ENCODE measurements around the gene C1QTNF2. TPM values are rescaled to one million over a fixed set of nuclear protein-coding genes. Genes with fewer than 3 reads are reported as not detected.

C1QTNF2 gene
- total RNA-seq, 1 donor from 2014 or later: 0.62 TPM

DNA sequence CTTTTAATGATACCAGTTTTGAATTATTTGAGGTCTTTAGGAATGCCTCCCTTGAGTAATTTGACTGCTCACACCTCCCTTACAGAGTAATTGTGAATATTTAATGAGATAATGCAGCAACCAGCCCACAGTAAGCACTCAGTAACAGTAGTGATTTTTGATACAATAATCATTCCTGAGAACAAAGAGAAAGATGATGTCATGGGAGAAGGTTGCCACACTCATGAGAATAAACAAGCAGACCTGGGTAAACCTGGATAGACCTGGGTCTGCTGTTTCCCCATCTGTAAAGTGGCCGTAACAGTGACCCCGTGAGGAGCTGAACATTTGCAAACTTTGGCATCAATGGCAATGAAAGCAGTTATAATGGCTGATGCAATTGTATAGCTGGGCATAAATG is 4.2 kb downstream of the C1QTNF2 start:
- Mint-ChIP-seq H3K4me3 (ENCODE audit: unreplicated experiment) (no peak overlapping the region), H3K27ac (ENCODE audit: unreplicated experiment) (no peak overlapping the region), H3K9me3 (ENCODE audit: low read depth) (peaks cover 9% of the 10 kb centered on the region), H3K36me3 (ENCODE audit: low read depth) (peaks cover 10% of the 10 kb centered on the region), H3K4me1 (ENCODE audit: low read depth) (peaks cover 20% of the 10 kb centered on the region), H3K27me3 (ENCODE audit: low read depth) (peaks cover 11% of the 10 kb centered on the region)
- TF ChIP-seq, protein P1, sequence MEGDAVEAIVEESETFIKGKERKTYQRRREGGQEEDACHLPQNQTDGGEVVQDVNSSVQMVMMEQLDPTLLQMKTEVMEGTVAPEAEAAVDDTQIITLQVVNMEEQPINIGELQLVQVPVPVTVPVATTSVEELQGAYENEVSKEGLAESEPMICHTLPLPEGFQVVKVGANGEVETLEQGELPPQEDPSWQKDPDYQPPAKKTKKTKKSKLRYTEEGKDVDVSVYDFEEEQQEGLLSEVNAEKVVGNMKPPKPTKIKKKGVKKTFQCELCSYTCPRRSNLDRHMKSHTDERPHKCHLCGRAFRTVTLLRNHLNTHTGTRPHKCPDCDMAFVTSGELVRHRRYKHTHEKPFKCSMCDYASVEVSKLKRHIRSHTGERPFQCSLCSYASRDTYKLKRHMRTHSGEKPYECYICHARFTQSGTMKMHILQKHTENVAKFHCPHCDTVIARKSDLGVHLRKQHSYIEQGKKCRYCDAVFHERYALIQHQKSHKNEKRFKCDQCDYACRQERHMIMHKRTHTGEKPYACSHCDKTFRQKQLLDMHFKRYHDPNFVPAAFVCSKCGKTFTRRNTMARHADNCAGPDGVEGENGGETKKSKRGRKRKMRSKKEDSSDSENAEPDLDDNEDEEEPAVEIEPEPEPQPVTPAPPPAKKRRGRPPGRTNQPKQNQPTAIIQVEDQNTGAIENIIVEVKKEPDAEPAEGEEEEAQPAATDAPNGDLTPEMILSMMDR (IDR thresholded peaks at IDR 0.05): no peak
- DNase-seq (ENCODE audit: low spot score): no peak

DNA sequence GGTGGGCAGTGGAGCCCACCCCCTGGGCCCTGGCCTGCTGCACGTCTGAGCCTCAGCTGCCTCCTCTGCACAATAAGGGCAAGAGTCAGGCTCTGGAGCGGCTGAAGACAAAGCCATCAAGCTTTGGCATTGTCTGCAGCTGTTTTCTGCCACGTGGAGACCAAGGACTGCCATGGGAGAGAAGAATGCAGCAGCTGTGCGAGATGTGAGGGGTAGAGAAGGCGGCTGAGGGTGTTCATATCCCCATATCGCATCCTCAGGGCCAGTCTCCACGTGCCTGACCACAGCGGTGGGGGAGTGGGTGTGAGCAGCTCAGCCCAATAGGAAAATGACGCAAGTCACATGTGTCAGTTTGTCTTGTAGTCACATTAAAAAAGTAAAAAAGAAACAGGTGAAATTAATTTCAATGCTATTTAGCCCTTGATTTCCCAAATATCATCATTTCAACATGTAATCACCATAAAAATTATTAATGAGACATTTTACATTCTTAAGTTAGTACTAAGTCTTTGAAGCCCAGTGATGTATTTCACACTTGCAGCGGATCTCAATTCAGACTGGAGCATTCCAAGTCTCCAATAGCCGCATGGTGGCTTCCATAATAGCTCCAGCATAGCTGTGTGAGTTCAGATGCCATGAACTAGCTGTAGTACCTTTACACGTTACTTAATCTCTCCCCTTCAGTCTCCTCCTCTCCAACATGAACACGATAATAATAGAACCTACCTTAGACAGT is 6.6 kb downstream of the C1QTNF2 start:
- DNase-seq (ENCODE audit: low spot score): no peak
- H3K27ac Mint-ChIP-seq (ENCODE audit: unreplicated experiment): peak overlapping the region; percentile 42
- H3K9me3 Mint-ChIP-seq (ENCODE audit: low read depth): peaks cover 4% of the 10 kb centered on the region

DNA sequence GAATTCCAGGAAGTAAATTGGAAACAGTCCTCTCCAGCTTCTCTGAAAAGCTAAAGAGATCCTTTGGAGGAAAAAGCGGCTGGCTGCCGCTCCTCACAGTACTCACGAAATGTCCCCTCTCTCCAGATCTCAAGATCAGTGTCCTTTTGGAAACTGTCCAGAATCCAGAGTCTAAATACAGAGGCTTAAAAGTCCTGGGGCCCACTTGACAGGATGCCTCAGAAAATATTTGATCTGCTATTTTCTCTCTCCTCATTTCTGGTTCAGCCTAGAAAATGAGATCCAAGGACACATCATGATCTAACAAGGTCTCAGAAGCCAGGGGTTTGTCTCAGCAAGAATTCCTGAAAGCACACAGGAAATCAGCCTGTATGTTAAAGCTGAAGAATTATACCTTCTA is 7.2 kb downstream of the C1QTNF2 start:
- no peak overlapping the region for H3K4me3 Mint-ChIP-seq (ENCODE audit: unreplicated experiment)
- DNase-seq (ENCODE audit: low spot score): no peak
- H3K4me1 Mint-ChIP-seq (ENCODE audit: low read depth): peaks cover 13% of the 10 kb centered on the region
- TF ChIP-seq, protein P1 (IDR thresholded peaks at IDR 0.05): no peak
- H3K36me3 Mint-ChIP-seq (ENCODE audit: low read depth): no peaks in the 10 kb centered on the region
- no peaks in the 10 kb centered on the region for H3K27me3 Mint-ChIP-seq (ENCODE audit: low read depth)
- no peaks in the 10 kb centered on the region for H3K9me3 Mint-ChIP-seq (ENCODE audit: low read depth)
- peak overlapping the region; percentile 19 for H3K27ac Mint-ChIP-seq (ENCODE audit: unreplicated experiment)

More for the DNA sequence above, 6.6 kb downstream of the C1QTNF2 start:
- Mint-ChIP-seq H3K4me3 (ENCODE audit: unreplicated experiment) (no peak overlapping the region), H3K36me3 (ENCODE audit: low read depth) (peaks cover 4% of the 10 kb centered on the region), H3K4me1 (ENCODE audit: low read depth) (peaks cover 13% of the 10 kb centered on the region), H3K27me3 (ENCODE audit: low read depth) (no peaks in the 10 kb centered on the region)
- TF ChIP-seq, protein P1 (IDR thresholded peaks at IDR 0.05): no peak

DNA sequence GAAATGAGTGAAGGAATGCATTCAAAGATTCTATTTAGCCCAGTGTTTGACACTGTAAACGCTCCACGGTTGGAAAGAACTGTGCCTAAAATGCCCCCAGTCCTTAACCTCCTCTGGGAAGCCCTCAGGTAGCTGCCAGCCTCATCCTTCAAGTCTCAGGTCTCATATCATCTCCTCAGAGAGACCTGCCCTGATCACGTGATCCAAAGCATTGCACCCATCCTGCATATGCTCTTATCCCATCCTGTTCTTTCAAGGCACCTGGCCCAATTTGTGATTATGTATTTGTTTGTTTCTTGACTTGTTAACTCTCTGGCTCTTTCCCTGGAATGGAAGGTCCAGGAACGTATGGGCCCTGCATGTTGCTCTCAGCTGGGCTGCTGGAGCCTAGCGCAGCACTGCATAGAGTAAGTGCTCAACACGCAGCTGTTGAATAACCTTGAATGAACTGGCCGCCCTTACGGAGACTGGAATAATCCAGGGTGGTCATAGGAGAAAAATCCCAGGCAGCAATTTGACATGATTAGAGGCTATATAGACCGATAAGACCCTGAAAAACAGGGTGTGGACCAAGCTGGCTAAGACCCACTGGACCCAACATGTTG is 8.7 kb downstream of the C1QTNF2 start:
- peaks cover 13% of the 10 kb centered on the region for H3K4me1 Mint-ChIP-seq (ENCODE audit: low read depth)
- no peaks in the 10 kb centered on the region for H3K36me3 Mint-ChIP-seq (ENCODE audit: low read depth)
- TF ChIP-seq, protein P1 (IDR thresholded peaks at IDR 0.05): no peak
- H3K27me3 Mint-ChIP-seq (ENCODE audit: low read depth): no peaks in the 10 kb centered on the region
- H3K4me3 Mint-ChIP-seq (ENCODE audit: unreplicated experiment): no peak overlapping the region
- no peak overlapping the region for H3K27ac Mint-ChIP-seq (ENCODE audit: unreplicated experiment)
- DNase-seq (ENCODE audit: low spot score): no peak
- no peaks in the 10 kb centered on the region for H3K9me3 Mint-ChIP-seq (ENCODE audit: low read depth)

DNA sequence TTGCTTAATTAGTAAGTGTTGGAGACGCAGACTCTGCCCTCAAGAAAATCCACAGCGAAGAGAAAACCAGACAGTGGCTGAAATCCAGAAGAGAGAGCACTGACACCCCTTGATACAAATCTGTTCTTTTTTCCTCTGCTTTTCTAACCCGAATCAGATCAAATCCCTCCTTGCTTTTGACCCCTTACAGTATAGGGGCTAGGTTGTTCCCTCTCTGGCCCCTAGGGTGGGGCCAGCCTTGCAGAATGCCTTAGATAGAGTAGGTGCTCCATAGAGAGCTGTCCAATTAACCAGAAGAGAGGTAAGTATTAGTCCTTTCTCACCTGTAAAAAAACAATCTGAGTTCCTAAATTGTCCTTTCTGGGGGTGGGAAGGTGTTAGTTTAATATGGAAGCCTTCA is 10.1 kb downstream of the C1QTNF2 start:
- no peaks in the 10 kb centered on the region for H3K27me3 Mint-ChIP-seq (ENCODE audit: low read depth)

More for the DNA sequence above, 10.1 kb downstream of the C1QTNF2 start:
- no peak overlapping the region for H3K4me3 Mint-ChIP-seq (ENCODE audit: unreplicated experiment)
- no peaks in the 10 kb centered on the region for H3K36me3 Mint-ChIP-seq (ENCODE audit: low read depth)
- TF ChIP-seq, protein P1 (IDR thresholded peaks at IDR 0.05): no peak
- H3K9me3 Mint-ChIP-seq (ENCODE audit: low read depth): no peaks in the 10 kb centered on the region
- H3K4me1 Mint-ChIP-seq (ENCODE audit: low read depth): peaks cover 13% of the 10 kb centered on the region
- no peak overlapping the region for H3K27ac Mint-ChIP-seq (ENCODE audit: unreplicated experiment)
- DNase-seq (ENCODE audit: low spot score): no peak
